ENCODE measurements around the gene PARD3B. TPM values are rescaled to one million over a fixed set of nuclear protein-coding genes. Genes with fewer than 3 reads are reported as not detected.

The PARD3B gene
- total and polyA plus RNA-seq, 10 of the 15 experiments (the other 5 are each of a cell fraction or from before 2014, with no cell fraction given) = 0.01 to 0.54 (median 0.07) TPM; not detected in 7

DNA sequence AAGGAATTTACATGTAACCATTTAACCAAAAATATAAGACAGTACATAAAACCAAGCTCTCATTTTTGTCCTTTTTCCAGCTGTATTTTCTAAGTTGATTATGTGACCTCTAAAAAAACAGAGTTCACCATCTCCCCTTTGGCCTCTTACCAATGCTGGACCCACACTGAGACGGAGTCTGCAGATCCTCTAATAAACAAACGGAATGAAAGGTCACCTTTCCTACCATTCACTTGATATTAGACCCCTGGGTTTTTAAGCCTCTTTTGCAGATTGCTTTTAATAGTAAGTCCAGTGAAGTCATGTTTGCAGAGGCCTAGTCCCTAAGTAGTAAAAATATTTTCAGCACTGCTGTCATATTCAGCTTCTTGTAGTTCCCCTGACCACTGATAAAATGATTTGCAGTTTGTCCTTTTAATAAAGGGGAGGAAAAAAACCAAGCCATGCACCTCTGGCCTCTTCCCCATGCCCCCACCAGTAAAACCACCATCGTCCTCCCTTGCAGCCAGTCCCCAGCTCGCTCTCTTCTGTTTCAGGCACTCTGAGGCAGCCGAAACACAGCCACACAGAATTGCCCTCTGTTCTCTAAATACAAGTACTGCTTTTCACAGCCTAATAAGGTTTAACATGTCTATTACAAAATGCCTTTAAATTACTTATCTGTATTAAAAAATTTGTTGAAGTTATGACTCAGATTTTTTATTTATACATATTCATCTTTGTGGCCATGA, 427.5 kb downstream of the PARD3B start:
- Histone ChIP-seq H3K9ac (ENCODE audit: control insufficient read depth, insufficient read depth, low read length) (no peak overlapping the region), H3K4me3 (no peak overlapping the region), H3K27ac (ENCODE audit: control insufficient read depth, insufficient read depth) (no peak overlapping the region), H3K4me1 (ENCODE audit: control insufficient read depth, insufficient read depth, low read length) (no peaks in the 10 kb centered on the region), H3K79me2 (ENCODE audit: control insufficient read depth, insufficient read depth, low read length) (no peaks in the 10 kb centered on the region), H3K4me2 (ENCODE audit: control insufficient read depth, insufficient read depth) (no peak overlapping the region), H4K20me1 (ENCODE audit: control insufficient read depth, insufficient read depth) (no peaks in the 10 kb centered on the region), H3K27me3 (replicated peaks in 1 of 2; ENCODE audit: control insufficient read depth in 2 of 2, insufficient read depth in 2 of 2, low read length in 1 of 2) (no peaks in the 10 kb centered on the region; a peak in 1 of 4 replicates), H2AFZ (ENCODE audit: control insufficient read depth, low read depth, low read length) (no peak overlapping the region), H3K36me3 (ENCODE audit: control insufficient read depth in 2 of 2, insufficient read depth in 2 of 2, low read length in 1 of 2) (no peaks in the 10 kb centered on the region), H3K9me3 (replicated peaks; ENCODE audit: control insufficient read depth, insufficient read depth, low read length) (no peaks in the 10 kb centered on the region)
- no TSS peak for BruUV-seq (replicated peaks)
- in situ Hi-C loops (cut with MboI) = no loop called here
- FAIRE-seq (no peak), ATAC-seq (no peak), DNase-seq (ENCODE audit: low read depth, low spot score) (no peak)
- intact Hi-C loops (cut with micrococcal nuclease; ENCODE audit: unreplicated experiment) = no loop called here
- 0% methylated on average over 5 of the region's 5 CpGs for WGBS (ENCODE audit: insufficient coverage, insufficient replicate concordance, low lambda C conversion rate, missing lambda C conversion rate)
- RAD21 ChIA-PET (ENCODE audit: unreplicated experiment) = no interaction called here
- POLR2A ChIA-PET = no interaction called here
- SMC1A ChIA-PET (ENCODE audit: uncharacterized antibody, unreplicated experiment) = no interaction called here
- no peak for TF ChIP-seq ZBED1 (IDR thresholded peaks at IDR 0.05; ENCODE audit: borderline replicate concordance)
- no peak for TF ChIP-seq CEBPB (IDR thresholded peaks at IDR 0.05; ENCODE audit: borderline replicate concordance in 1 of 2, low read depth in 2 of 2, low read length in 2 of 2)
- TF ChIP-seq, protein P1, sequence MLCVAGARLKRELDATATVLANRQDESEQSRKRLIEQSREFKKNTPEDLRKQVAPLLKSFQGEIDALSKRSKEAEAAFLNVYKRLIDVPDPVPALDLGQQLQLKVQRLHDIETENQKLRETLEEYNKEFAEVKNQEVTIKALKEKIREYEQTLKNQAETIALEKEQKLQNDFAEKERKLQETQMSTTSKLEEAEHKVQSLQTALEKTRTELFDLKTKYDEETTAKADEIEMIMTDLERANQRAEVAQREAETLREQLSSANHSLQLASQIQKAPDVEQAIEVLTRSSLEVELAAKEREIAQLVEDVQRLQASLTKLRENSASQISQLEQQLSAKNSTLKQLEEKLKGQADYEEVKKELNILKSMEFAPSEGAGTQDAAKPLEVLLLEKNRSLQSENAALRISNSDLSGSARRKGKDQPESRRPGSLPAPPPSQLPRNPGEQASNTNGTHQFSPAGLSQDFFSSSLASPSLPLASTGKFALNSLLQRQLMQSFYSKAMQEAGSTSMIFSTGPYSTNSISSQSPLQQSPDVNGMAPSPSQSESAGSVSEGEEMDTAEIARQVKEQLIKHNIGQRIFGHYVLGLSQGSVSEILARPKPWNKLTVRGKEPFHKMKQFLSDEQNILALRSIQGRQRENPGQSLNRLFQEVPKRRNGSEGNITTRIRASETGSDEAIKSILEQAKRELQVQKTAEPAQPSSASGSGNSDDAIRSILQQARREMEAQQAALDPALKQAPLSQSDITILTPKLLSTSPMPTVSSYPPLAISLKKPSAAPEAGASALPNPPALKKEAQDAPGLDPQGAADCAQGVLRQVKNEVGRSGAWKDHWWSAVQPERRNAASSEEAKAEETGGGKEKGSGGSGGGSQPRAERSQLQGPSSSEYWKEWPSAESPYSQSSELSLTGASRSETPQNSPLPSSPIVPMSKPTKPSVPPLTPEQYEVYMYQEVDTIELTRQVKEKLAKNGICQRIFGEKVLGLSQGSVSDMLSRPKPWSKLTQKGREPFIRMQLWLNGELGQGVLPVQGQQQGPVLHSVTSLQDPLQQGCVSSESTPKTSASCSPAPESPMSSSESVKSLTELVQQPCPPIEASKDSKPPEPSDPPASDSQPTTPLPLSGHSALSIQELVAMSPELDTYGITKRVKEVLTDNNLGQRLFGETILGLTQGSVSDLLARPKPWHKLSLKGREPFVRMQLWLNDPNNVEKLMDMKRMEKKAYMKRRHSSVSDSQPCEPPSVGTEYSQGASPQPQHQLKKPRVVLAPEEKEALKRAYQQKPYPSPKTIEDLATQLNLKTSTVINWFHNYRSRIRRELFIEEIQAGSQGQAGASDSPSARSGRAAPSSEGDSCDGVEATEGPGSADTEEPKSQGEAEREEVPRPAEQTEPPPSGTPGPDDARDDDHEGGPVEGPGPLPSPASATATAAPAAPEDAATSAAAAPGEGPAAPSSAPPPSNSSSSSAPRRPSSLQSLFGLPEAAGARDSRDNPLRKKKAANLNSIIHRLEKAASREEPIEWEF (IDR thresholded peaks at IDR 0.05; ENCODE audit: insufficient replicate concordance, low read depth, low read length) = no peak
- TF ChIP-seq NFYB (IDR thresholded peaks at IDR 0.05; ENCODE audit: insufficient read depth, low read depth, low read length) = no peak
- TF ChIP-seq POLR2AphosphoS2 (IDR thresholded peaks at IDR 0.05; ENCODE audit: low read depth, low read length) = no peak
- TF ChIP-seq YY1 (IDR thresholded peaks at IDR 0.05; ENCODE audit: low read depth, low read length) = no peak
- TF ChIP-seq ZNF622 (IDR thresholded peaks at IDR 0.05) = no peak
- no peak for TF ChIP-seq CBX5 (IDR thresholded peaks at IDR 0.05; ENCODE audit: low read depth)
- TF ChIP-seq ZNF687 (IDR thresholded peaks at IDR 0.05) = no peak
- no peak for TF ChIP-seq IRF4 (IDR thresholded peaks at IDR 0.05; ENCODE audit: low read depth, low read length)
- no peak for TF ChIP-seq POU2F2 (IDR thresholded peaks at IDR 0.05; ENCODE audit: borderline replicate concordance, low read depth, low read length)
- no peak for TF ChIP-seq SMC3 (IDR thresholded peaks at IDR 0.05; ENCODE audit: borderline replicate concordance, low read length)
- no peak for TF ChIP-seq TCF12 (IDR thresholded peaks at IDR 0.05; ENCODE audit: low read depth, low read length)
- TF ChIP-seq WRNIP1 (IDR thresholded peaks at IDR 0.05; ENCODE audit: borderline replicate concordance, low read depth, low read length) = no peak
- CTCF ChIA-PET = no interaction called here
